NCI-H2196 treated with DMSO at 0.1 percent for 48 hours (cell line): ENCODE measurements around the gene CCDC86.

Experiments
- DNase-seq: peaks from one replicate; lab custom pipeline; 2025; ENCODE audit not compliant: unreplicated experiment; lab: John Stamatoyannopoulos, UW

The CCDC86 gene

DNA sequence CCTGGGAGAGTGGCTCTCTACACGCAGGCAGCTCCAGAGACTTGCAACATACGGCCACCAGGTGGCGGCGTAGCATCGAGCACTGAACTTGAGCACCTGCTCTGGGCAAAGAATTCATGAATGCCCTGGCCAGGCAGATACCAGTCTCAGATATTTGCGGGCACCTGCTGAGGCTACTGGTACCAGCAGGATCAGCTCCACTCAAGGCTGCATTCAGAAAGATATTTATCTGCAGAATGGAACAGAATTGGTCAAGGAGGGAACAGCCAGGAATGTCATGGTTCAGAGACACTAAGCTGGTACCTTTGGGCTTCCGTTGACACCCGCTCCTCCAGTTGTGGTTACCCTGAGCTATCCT is 10.8 kb upstream of the CCDC86 start:
- peak; percentile 90 for DNase-seq

DNA sequence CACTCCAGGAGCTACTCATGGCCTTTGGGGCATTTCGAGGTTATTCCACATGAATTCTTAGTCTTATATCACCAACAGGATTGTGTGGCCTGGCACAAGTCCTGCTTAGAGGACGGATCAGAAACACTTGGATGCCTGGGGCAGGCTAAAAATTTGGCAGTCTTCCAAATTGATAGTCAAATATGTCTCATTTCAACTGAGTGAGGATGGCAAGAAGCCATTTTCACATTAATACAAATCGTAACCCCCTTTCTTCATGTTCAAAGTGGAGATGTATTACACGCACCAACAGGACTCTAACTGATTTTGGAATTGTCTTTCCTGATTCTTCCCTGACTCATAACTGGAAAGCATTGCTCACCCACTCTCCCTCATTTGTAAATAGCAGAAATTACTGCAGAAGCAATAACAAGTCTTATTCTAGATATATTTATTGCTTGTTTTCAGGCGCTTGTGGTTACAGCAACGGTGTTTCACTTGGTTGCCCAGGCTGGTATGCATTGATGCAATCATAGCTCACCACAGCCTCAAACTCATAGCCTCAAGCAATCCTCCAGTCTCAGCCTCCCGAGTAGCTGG is 10.3 kb upstream of the CCDC86 start:
- DNase-seq = peak; percentile 51

DNA sequence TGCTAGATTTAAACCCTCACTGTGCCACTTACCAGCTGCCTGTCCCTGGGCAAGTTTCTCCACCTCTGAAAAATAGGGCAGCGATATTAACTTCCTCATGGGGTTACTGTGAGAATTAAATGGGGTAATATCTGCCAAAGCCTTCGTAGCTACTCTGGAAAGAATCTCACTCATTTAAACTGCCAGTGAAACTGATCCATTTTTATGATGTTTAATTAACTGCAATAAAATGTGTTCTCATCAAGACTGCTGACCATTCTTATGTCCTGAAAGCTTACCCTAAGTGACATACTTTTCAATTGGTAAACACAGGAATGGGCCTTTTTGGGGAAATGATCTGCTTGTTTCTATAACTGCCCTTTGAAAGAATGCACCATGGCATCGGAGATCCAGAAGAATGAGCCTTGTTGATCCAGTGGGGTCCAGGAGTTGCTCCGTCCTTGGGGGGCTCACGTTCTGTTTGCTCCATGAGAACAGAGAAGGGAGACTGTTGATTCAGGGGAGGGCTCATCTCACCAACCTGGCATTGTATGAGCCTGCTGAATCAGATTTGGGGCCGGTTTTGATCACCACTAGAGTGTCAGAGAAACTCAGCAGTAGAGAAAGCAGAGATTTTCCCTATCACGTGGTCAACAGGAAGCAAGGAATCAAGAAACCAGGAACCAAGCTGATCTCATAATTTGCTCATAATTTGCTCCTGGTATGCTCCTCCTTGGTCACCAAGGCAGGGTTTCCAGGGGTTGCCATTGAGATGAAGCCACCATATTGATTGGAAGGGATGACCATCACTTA is 7.0 kb upstream of the CCDC86 start:
- DNase-seq = no peak

DNA sequence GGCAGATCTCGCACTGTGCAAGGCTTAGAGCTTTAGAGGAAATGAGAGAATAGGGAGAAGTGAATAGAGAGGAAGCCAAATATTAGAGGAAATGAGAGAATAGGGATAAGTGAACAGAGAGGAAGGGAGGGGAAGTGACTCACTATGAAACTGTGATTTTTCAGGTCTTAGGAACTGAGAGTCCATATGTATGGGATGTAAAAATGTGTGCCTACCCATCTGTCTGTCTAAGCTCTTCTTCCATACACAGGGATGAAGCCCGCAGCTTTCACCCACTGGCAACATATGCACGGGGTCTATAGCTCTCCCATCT is 6.4 kb upstream of the CCDC86 start:
- no peak for DNase-seq

DNA sequence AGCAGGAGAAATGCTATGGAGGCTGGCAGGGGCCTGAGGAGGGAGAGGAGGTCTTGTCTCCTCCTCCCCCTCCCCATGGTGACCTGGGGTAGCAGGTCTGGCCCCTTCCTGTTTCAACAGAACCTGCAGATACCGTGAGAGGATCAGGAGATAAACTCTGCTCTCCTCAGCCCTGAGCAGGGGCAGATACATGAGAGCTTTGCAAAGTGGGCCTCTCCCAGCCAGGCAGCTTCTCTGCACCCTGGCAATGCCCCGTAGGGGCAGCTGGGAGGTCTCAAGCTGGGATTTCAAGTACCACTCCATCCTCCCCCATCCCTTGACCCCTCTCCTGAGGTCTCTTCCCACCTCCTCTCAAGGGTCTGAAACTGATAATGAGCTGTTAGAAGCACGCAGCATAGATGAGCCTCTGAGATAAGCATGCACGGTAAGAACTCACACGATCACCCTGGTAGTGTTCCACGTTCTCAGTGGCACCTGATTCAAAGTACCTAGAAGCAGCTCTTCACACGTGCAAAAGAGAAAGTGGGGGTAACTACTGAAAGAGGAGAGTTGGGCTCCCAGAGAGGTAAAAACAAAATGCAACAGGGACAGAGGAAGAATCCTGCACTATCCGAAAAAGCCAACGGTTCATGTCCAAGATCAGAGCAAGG is 4.9 kb upstream of the CCDC86 start:
- no peak for DNase-seq

DNA sequence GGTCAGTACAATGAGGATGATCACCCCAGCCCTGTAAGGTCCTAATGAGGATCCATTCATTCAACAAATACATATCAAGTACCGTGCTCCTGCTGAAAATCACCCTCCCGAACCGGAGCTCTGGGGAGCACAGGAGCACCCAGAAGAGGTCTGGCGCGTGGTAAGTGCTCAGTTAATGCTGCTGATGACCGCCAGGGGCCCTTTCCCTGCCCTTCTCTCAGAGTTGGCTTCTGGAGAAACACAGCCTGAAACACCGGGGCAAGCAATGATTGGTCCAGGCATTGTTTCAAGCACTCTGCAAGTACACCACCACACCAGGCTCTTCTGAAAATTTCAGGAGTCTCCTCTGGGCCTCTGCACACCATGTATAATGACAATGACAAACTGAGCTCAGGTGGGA is 3.8 kb upstream of the CCDC86 start:
- DNase-seq = no peak

DNA sequence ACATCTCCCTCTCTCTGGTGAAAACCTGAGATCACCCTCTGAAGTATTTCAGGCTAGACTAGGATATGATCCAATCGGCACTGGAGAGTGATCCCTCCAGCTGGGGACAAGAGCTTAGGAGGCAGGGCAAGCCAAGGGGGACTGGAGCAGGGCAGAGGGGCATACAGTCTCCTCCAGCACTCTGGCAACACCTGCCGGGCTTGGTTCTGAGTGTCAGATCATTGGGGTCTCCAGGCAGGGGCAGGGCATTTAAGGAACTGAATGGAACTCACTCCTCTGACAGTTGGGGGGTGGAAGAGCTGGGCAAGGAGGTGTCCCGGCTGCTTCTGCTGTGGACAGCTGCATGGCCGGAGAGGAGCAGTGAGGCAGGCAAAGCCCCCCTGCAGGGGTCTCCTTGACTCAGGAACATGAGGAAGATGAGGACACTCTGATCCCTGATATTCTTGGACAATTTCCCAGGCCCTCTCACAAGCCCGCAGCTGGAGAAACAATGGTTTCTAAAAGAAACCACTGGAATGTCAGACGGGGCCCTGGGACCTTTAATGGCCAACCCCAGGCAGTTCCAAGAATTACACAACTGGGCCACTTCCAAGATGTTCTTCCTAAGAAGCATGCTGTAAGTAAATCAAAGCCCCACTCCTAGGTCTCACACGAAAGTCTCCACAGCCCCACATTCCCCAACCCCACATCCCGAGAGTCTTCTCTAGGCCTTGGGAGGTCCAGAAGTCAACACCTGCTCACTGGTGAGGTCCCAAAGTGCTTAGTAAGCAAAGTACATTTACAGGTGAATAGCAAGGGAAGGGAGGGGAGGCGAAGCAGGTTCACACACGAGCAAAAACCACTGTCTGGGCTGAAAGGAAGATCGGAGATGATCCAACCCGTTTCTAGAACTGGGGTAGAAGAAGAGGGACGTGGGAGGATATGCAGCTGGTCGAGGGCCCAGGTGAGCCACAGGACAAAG is 1.2 kb upstream of the CCDC86 start:
- no peak for DNase-seq

DNA sequence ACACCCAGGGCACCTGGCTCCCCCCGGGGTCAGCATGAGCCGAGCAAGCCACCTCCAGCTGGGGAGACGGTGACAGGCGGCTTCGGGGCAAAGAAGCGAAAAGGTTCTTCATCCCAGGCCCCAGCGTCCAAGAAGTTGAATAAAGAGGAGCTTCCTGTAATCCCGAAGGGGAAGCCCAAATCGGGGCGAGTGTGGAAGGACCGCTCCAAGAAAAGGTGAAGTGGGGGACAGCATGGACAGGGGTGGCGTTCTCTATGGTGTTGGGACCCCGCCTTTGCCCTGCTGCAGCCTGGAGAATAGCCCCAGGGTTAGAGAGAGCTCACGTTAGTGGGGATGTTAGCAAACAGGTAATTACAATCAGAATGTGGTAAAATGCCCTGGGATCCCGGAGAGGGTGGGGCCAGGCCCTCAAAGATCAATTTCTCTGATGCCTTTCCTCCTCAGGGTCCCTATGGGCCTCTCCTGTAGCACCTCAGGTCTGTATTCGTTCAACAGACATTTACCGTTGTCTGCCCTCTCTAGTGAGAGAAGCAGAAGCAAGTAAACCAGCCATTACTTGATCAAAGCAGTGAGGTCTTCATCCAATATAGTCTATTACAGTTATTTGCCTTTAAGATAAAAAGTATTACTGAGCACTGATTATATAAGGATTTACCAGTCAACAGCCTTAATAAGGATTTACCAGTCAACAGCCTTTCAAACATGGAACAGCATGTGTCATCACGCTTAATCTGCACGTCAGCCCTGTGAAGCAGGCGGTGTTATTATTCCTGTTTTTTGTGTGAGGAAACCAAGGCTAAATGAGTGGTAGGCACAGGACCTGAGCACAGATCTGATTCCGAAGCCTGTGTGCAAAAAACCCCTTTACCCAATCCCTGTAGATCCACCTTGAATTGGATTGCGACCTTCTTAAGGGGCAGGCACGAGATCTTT is 1.0 kb downstream of the CCDC86 start:
- no peak for DNase-seq

DNA sequence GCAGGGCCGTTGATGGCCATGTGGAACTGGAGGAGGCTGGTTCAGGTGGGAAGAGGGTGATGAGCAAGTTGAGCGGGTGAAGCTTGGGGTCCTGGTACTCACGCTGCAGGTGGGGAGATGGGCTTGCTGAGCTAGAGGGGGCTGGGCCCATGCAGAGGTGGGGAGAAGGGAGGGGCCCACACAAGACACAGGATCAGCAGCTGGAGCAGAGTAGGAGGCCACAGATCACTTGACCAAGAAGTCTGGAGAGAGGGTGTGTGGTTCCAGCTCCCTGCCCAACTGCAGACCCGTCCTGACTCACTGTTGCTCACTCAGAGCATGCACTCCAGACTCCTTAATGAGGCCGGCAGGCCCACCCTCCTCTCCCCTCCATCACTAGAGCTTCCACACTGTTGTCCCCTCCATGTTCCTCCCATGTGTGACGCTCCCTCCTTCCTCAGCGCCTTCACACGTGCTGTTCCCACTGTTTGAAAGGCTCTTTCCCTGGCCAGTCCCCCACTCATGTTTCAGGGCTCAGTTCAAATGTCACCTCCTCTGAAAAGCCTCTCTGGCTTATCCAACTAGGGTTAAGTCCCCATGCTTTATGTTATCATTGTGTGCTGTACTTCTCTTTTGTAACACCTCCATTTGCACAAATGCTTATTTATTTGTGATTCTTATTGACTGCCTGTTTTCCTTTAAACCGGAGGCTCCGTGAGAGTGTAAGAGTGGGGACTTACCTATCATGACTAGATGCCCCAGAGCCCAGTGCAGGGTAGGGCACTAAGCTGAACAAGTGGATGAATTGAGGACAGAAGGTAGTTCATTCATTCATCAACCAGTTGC is 2.3 kb downstream of the CCDC86 start:
- DNase-seq = no peak

DNA sequence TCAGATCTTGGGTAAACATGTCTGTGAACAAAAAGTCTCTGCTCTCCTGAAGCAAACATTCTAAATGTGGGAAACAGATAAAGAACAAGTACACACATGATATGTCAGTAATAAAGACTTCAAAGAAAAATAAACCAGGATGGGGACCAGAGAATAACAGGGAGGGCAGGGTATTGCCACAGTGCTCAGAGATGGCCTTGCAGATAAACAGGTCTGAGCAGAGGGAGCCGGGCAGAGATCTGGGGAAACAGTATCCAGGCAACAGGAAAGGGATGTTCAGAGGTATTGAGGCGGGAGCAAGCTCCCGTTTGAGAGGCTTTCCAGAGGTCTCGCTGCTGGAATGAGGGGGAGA is 2.9 kb downstream of the CCDC86 start:
- no peak for DNase-seq

DNA sequence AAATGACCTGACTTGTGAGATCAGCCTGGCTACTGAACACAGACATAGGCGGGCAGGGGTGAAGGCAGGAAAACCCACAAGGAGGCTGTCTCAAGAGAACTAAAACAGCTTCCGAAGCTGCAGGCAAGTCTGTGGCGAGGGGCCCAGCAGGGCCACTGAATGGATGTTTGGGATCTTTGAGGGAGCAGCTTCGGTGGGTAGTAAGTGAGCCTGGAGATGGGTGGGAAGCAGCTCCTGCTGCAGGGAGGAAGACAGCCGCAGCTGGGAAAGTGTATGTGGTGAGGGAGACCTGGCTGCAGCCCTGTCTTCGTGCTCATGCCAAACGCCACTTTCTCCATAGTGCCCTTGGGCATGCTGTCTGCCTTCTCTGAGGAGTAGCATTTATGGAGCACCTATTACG is 3.4 kb downstream of the CCDC86 start:
- no peak for DNase-seq

DNA sequence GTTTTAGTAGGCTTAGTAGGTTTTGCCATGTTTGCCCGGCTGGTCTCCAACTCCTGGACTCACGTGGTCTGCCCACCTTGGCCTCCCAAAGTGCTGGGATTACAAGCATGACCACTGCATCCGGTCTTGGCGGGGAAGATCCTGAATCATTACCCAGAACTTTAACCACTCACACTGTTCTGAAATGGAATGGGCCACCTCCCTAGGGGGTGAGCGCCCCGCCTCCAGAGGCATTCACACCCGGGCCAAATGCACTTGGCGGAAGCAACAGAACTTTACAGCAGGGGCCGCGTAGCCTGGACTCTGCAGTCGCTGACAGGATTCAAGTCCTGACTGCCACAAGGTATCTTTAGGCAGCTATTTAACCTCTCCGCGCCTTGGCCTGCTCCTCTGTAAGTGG is 5.4 kb downstream of the CCDC86 start:
- DNase-seq = no peak

DNA sequence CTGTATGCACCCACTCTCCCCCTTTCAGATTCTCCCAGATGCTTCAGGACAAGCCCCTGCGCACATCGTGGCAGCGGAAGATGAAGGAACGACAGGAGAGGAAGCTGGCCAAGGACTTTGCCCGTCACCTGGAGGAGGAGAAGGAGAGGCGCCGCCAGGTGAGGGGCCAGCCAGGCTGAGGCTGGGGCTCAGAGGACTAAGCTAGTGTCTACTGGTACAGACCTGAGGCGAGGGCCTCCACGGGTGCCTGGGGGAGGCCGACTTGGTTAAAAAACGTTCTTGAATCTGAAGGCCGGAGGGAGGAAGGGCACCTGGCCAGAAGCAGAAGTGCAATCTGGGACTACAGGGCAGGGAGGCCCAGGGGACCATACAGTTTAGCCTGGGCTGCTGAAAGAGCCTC is 6.0 kb downstream of the CCDC86 start:
- DNase-seq = no peak

DNA sequence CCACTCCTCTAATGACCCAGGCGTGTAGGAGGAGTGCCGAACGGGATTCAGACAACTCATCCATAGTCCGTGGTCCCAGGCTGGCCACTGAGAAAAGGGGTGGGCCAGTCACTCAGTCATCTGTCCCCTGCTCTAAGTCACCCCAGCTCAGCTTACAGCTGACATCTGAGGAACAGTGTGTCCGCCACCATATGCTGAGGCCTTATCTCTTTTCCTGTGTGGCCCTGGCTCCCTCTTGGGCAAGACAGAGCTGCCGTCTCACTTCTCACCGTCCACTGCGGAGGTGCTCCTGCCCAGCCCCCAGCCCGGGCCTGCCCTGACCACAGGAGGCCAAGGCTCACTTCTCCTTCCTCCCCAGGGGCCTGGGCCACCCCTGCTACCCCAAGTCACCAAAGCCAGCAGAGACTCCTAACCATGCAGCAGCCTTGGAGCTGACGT is 6.8 kb downstream of the CCDC86 start:
- no peak for DNase-seq

DNA sequence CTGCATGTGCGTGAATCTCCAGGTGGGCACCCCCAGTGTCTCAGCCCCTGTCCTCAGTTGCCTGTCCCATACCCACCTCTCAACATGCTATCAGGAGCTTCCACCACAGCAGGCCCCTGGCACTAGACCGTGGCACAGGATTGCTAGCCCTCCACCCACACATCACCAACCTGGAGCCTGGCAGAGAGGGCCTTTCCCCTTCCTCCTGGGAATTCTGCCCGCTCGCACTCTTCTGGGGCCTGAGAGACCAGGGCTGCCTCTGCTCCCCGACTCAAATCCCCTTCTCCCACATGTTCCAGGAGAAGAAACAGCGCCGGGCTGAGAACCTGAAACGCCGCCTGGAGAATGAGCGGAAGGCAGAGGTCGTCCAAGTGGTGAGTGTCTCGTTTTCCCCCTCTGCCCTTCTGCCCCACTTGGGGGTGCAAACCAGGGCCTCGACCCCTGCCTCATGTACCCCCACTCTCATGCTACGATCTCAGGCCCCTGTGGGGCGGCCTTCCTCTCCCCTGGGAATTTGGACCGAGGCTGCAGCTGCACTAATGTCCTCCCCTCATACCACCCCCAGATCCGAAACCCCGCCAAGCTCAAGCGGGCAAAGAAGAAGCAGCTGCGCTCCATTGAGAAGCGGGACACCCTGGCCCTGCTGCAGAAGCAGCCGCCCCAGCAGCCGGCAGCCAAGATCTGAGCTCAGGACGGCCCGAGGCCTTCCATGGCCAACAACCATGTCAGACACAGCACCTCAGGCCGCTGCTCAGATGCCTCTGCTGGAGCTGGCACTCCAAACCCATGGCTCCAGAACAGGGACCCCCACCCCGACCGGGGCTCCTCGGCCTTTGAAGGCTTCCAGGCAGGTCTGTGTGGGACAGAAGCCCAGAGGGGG is 8.0 kb downstream of the CCDC86 start:
- no peak for DNase-seq

DNA sequence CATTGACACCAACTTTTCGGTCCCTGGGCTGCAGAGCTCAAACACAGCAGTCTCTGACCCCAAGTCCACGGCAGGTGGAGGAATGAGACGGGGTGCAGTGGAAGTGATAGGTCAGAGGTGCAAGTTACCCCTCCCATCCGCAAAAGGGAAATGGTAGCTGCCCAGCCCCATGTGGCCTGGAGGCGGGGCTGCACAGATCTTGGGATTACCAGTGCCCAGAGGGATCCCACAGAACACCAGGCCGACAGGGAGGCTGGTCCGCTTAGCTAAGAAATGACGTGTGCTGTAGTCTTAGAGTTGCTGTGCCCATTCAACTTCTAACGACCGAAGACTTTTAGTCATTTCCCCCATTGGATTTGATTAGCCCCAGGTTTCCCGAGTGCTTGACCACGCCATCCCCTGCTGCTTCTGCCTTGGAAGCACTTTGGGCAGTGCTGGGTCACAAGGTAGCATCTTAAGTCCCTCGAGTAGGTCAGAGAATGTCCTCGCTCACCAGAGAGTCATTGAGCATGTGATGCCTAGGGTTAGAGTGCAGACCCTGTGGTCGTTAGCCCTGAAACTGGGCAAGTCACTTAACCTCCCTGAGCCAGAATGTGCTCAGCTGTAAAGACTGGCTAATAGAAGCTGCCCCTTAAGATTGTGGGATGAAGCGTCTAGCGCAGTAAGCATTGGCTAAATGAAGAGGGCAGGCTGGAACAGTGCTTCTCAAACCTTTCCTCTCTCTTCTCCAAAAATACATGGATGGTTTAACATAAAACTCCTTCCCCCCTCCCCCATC is 9.6 kb downstream of the CCDC86 start:
- no peak for DNase-seq

DNA sequence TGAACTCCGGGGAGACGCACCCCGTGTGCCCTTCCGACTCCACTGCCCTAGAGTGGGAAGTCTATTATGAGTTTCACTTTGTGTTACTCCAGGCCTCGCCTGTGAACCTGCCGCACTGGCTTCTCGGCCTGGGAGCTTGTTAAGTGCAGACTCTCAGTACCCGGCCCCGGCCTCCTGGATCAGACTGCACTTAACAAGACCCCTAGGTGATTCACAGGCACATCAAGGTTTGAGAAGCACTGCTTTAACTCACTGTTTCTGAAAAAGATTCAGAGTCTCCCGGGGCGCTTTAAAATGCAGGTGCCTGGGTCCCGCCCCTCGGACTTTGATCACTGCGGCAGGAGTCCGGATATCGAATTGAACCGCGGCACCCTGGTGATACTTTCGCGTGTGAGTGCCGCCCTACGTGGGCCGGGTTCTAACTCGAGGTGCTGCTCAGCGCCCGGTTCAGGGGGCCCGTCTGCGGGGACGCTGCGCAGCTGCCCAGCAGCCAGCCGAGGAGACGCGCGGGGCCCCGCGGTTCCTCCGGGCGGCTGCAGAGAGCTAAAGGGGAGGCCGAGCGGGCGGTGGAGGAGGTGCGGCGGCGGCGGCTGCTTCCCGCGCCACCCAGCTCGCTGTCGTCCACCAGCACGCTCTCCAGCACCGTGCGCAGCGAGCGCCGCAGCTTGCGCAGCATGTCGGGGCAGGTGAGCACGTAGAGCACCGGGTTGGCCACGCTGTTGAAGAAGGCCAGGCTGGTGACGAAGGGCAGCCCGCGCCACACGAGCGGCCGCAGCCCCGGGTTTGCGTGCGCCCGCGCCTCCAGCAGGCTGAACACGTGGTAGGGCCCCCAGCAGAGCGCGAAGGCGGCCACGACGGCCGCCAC is 10.4 kb downstream of the CCDC86 start:
- DNase-seq = no peak
